Neural progenitor cell (in vitro differentiated cells): Measurements from ENCODE around the gene RGCC. TPM values are rescaled to one million over a fixed set of nuclear protein-coding genes. Genes with fewer than 3 reads are reported as not detected.
A peak's percentile ranks its signal among the peaks of the same experiment; 100 is the strongest.

ENCODE experiments used
- DNase-seq: peaks from one replicate; pipeline ENCODE4 v3.0.0-alpha.2; 2016; ENCODE audit warnings: low spot score
- H2AFZ ChIP-seq: fragments of 200-600 bp; sonication (generic); replicated peaks from 2 replicates; pipeline ENCODE4 v1.6.1; 2016; ENCODE audit warnings: antibody characterized with exemption
- H3F3A ChIP-seq: fragments of 200-600 bp; sonication (generic); 2 replicates; pipeline ENCODE4 v1.6.1; 2016; ENCODE audit warnings: antibody characterized with exemption, low read depth
- H3K27ac ChIP-seq: fragments of 200-600 bp; sonication (generic); 2 replicates; pipeline ENCODE4 v1.5.1; 2016; ENCODE audit warnings: mild to moderate bottlenecking
- H3K27me3 ChIP-seq: fragments of 200-600 bp; sonication (generic); 2 replicates; pipeline ENCODE4 v1.6.1; 2016; ENCODE audit warnings: mild to moderate bottlenecking, moderate library complexity
- H3K36me3 ChIP-seq: fragments of 200-600 bp; sonication (generic); 2 replicates; pipeline ENCODE4 v1.5.1; 2016
- H3K4me1 ChIP-seq: fragments of 200-600 bp; sonication (generic); 2 replicates; pipeline ENCODE4 v1.6.1; 2016; ENCODE audit warnings: mixed run types
- H3K4me2 ChIP-seq: fragments of 200-600 bp; sonication (generic); 2 replicates; pipeline ENCODE4 v1.6.1; 2016
- H3K4me3 ChIP-seq: fragments of 200-600 bp; sonication (generic); 2 replicates; pipeline ENCODE4 v1.5.1; 2016
- H3K79me2 ChIP-seq: fragments of 200-600 bp; sonication (generic); 2 replicates; pipeline ENCODE4 v1.6.1; 2016; ENCODE audit warnings: low read depth
- H3K9ac ChIP-seq: fragments of 200-600 bp; sonication (generic); 2 replicates; pipeline ENCODE4 v1.6.1; 2016
- H3K9me3 ChIP-seq: fragments of 200-600 bp; sonication (generic); 2 replicates; pipeline ENCODE4 v1.5.1; 2016; ENCODE audit warnings: low read depth
- H4K20me1 ChIP-seq: fragments of 200-600 bp; sonication (generic); 2 replicates; pipeline ENCODE4 v1.6.1; 2016; ENCODE audit warnings: low read depth
- H3K27ac Mint-ChIP-seq: 3 replicates; pipeline ENCODE4 v1.8.0; 2021; ENCODE audit warnings: mixed read lengths
- H3K27me3 Mint-ChIP-seq: 2 replicates; pipeline ENCODE4 v1.8.0; 2022; ENCODE audit warnings: low read depth, mild to moderate bottlenecking, inconsistent platforms, moderate library complexity, mixed read lengths; ENCODE audit not compliant: insufficient read depth
- H3K36me3 Mint-ChIP-seq: 3 replicates; pipeline ENCODE4 v1.8.0; 2021; ENCODE audit warnings: mixed read lengths
- H3K4me1 Mint-ChIP-seq: 3 replicates; pipeline ENCODE4 v1.8.0; 2021; ENCODE audit warnings: mixed read lengths
- H3K4me3 Mint-ChIP-seq: 3 replicates; pipeline ENCODE4 v1.8.0; 2021; ENCODE audit warnings: mild to moderate bottlenecking, moderate library complexity, mixed read lengths
- H3K9me3 Mint-ChIP-seq: 3 replicates; pipeline ENCODE4 v1.8.0; 2020; ENCODE audit warnings: mixed read lengths
- EZH2 ChIP-seq: fragments of 200-600 bp; sonication (generic); IDR thresholded peaks from 2 replicates; pipeline ENCODE4 v1.6.1; 2017; ENCODE audit warnings: antibody characterized with exemption, mild to moderate bottlenecking, moderate library complexity
- EZH2phosphoT487 ChIP-seq: fragments of 200-600 bp; sonication (generic); IDR thresholded peaks from 2 replicates; pipeline ENCODE4 v1.6.1; 2017; ENCODE audit warnings: antibody characterized with exemption
- total RNA-seq: library from RNA; depleted of rRNA; stranded (reverse); fragments of >200 nt; gene quantifications from 2 replicates; pipeline ENCODE4 v1.2.3, GENCODE V29; 2015; ENCODE audit warnings: low replicate concordance
- TF ChIP-seq, protein P1 (sequence below): fragments of 200-600 bp; sonication (generic); IDR thresholded peaks from 2 replicates; pipeline ENCODE4 v1.5.1; 2017; ENCODE audit warnings: antibody characterized with exemption, mild to moderate bottlenecking

RGCC gene
- total RNA-seq, 1 donor from 2014 or later, result not detected

- Mint-ChIP-seq H3K27ac (no peak overlapping the region), H3K9me3 (no peaks in the 10 kb centered on the region), H3K36me3 (no peaks in the 10 kb centered on the region), H3K27me3 (peaks cover 2% of the 10 kb centered on the region), H3K4me3 (no peak overlapping the region), H3K4me1 (peaks cover 5% of the 10 kb centered on the region)
- Histone ChIP-seq H3K36me3 (no peaks in the 10 kb centered on the region), H3K27ac (no peak overlapping the region), H2AFZ (no peak overlapping the region), H3K27me3 (no peaks in the 10 kb centered on the region), H3K9me3 (no peaks in the 10 kb centered on the region), H3K4me3 (no peak overlapping the region), H4K20me1 (no peaks in the 10 kb centered on the region), H3F3A (no peaks in the 10 kb centered on the region), H3K4me2 (no peak overlapping the region), H3K4me1 (no peaks in the 10 kb centered on the region), H3K79me2 (no peaks in the 10 kb centered on the region), H3K9ac (no peak overlapping the region)
- DNase-seq, result no peak
- TF ChIP-seq EZH2phosphoT487 (no peak), EZH2 (no peak)
- TF ChIP-seq, protein P1, sequence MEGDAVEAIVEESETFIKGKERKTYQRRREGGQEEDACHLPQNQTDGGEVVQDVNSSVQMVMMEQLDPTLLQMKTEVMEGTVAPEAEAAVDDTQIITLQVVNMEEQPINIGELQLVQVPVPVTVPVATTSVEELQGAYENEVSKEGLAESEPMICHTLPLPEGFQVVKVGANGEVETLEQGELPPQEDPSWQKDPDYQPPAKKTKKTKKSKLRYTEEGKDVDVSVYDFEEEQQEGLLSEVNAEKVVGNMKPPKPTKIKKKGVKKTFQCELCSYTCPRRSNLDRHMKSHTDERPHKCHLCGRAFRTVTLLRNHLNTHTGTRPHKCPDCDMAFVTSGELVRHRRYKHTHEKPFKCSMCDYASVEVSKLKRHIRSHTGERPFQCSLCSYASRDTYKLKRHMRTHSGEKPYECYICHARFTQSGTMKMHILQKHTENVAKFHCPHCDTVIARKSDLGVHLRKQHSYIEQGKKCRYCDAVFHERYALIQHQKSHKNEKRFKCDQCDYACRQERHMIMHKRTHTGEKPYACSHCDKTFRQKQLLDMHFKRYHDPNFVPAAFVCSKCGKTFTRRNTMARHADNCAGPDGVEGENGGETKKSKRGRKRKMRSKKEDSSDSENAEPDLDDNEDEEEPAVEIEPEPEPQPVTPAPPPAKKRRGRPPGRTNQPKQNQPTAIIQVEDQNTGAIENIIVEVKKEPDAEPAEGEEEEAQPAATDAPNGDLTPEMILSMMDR, result no peak
Observed at GRCh38 chr13:41409611-41410010, 47.7 kb upstream of the RGCC start.

GRCh38 chr13:41411060-41411459 is 46.3 kb upstream of the RGCC start:
- Histone ChIP-seq H3K4me1 (no peaks in the 10 kb centered on the region), H2AFZ (no peak overlapping the region), H3K9ac (no peak overlapping the region), H3F3A (no peaks in the 10 kb centered on the region), H3K79me2 (no peaks in the 10 kb centered on the region), H3K4me2 (no peak overlapping the region), H3K27ac (no peak overlapping the region), H3K4me3 (no peak overlapping the region), H3K9me3 (no peaks in the 10 kb centered on the region), H4K20me1 (no peaks in the 10 kb centered on the region), H3K27me3 (no peaks in the 10 kb centered on the region), H3K36me3 (no peaks in the 10 kb centered on the region)
- Mint-ChIP-seq H3K4me1 (no peaks in the 10 kb centered on the region), H3K27ac (no peak overlapping the region), H3K27me3 (peaks cover 2% of the 10 kb centered on the region), H3K4me3 (no peak overlapping the region), H3K36me3 (no peaks in the 10 kb centered on the region), H3K9me3 (peaks cover 4% of the 10 kb centered on the region)
- TF ChIP-seq EZH2phosphoT487 (no peak), EZH2 (no peak)
- TF ChIP-seq, protein P1, result no peak
- DNase-seq, result no peak

- no peak overlapping the region for H3K4me2 ChIP-seq
- H3K9ac ChIP-seq, result no peak overlapping the region
- H3F3A ChIP-seq, result no peaks in the 10 kb centered on the region
- DNase-seq, result peak; percentile 57
- Mint-ChIP-seq H3K4me1 (no peaks in the 10 kb centered on the region), H3K4me3 (no peak overlapping the region), H3K27me3 (peaks cover 2% of the 10 kb centered on the region), H3K9me3 (peaks cover 4% of the 10 kb centered on the region), H3K27ac (no peak overlapping the region), H3K36me3 (no peaks in the 10 kb centered on the region)
- no peak overlapping the region for H3K4me3 ChIP-seq
- no peaks in the 10 kb centered on the region for H3K4me1 ChIP-seq
- no peaks in the 10 kb centered on the region for H3K36me3 ChIP-seq
- TF ChIP-seq EZH2 (no peak), EZH2phosphoT487 (no peak)
- TF ChIP-seq, protein P1, result peak; percentile 55
- H2AFZ ChIP-seq, result no peak overlapping the region
- H3K9me3 ChIP-seq, result no peaks in the 10 kb centered on the region
- no peaks in the 10 kb centered on the region for H3K79me2 ChIP-seq
- H3K27ac ChIP-seq, result no peak overlapping the region
- H3K27me3 ChIP-seq, result no peaks in the 10 kb centered on the region
- no peaks in the 10 kb centered on the region for H4K20me1 ChIP-seq
Observed at GRCh38 chr13:41411522-41411921, 45.8 kb upstream of the RGCC start.

DNA sequence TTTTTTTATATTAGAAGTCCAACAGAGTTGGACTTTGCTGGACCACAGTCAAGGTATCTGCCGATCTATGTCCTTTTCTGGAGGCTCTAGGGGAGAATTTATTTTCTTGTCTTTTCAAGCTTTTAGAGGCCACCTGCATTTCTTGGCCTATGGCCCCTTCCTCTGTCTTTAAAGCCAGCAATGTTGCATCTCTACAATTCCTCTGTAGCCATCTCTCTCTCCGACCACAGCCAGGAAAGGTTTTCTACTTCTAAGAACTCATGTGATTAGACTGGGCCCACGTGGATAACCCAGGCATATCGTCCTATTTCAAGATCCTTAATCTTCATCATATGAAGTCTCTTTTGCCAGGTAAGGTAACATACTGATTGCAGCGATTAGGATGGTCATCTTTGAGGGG is 43.5 kb upstream of the RGCC start:
- TF ChIP-seq, protein P1, result no peak
- TF ChIP-seq EZH2, result no peak
- no peak for TF ChIP-seq EZH2phosphoT487
- H3K4me3 ChIP-seq, result no peak overlapping the region
- H4K20me1 ChIP-seq, result no peaks in the 10 kb centered on the region
- no peak overlapping the region for H3K9ac ChIP-seq
- Mint-ChIP-seq H3K4me1 (no peaks in the 10 kb centered on the region), H3K4me3 (no peak overlapping the region), H3K36me3 (no peaks in the 10 kb centered on the region), H3K27me3 (peaks cover 2% of the 10 kb centered on the region), H3K27ac (no peak overlapping the region), H3K9me3 (peaks cover 7% of the 10 kb centered on the region)
- H2AFZ ChIP-seq, result no peak overlapping the region
- H3K36me3 ChIP-seq, result no peaks in the 10 kb centered on the region
- no peaks in the 10 kb centered on the region for H3K4me1 ChIP-seq
- H3K79me2 ChIP-seq, result no peaks in the 10 kb centered on the region
- H3K9me3 ChIP-seq, result no peaks in the 10 kb centered on the region
- DNase-seq, result no peak
- no peaks in the 10 kb centered on the region for H3K27me3 ChIP-seq
- H3K27ac ChIP-seq, result no peak overlapping the region
- no peaks in the 10 kb centered on the region for H3F3A ChIP-seq
- H3K4me2 ChIP-seq, result no peak overlapping the region
